Keratinocyte (primary cell): Measurements from ENCODE around the gene TNXB. TPM values are rescaled to one million over a fixed set of nuclear protein-coding genes. Genes with fewer than 3 reads are reported as not detected.

ENCODE experiments used
- DNase-seq: peaks from one replicate; pipeline ENCODE4 v3.0.0-alpha.2; 2011; ENCODE audit warnings: low read depth, missing footprints, low spot score
- FAIRE-seq: peaks from 2 replicates; lab custom pipeline; 2011; peaks lifted over from hg19 to GRCh38; lab: Jason Lieb, UNC
- H2AFZ ChIP-seq: 2 replicates; pipeline ENCODE4 v1.6.0; 2012; ENCODE audit warnings: low read length, control low read depth, inconsistent platforms; ENCODE audit not compliant: control insufficient read depth
- H3K27ac ChIP-seq: 2 replicates; pipeline ENCODE4 v1.5.1; 2011; ENCODE audit warnings: low read length; ENCODE audit not compliant: control insufficient read depth, insufficient read depth
- H3K27me3 ChIP-seq: 3 replicates; pipeline ENCODE4 v1.6.0; 2011; ENCODE audit warnings: low read length; ENCODE audit not compliant: control insufficient read depth, insufficient read depth; ENCODE audit errors: extremely low read depth
- H3K36me3 ChIP-seq, 2 experiments: 2 replicates in 1 of 2; 3 replicates in 1 of 2; pipeline ENCODE4 v1.5.1; 2011; ENCODE audit warnings: low read length in 2 of 2, mild to moderate bottlenecking in 1 of 2; ENCODE audit not compliant: control insufficient read depth in 2 of 2, insufficient read depth in 2 of 2; ENCODE audit errors: extremely low read depth in 1 of 2
- H3K4me1 ChIP-seq: 3 replicates; pipeline ENCODE4 v1.5.1; 2011; ENCODE audit warnings: low read length; ENCODE audit not compliant: control insufficient read depth, insufficient read depth; ENCODE audit errors: extremely low read depth
- H3K4me2 ChIP-seq: 3 replicates; pipeline ENCODE4 v1.6.0; 2011; ENCODE audit warnings: low read depth, low read length; ENCODE audit not compliant: control insufficient read depth, insufficient read depth; ENCODE audit errors: extremely low read depth
- H3K4me3 ChIP-seq, 3 experiments: fragments of 200-600 bp in 1 of 3; sonication (generic) in 1 of 3; 2 replicates in 2 of 3; 3 replicates in 1 of 3; pipeline ENCODE4 v1.5.1; 2011 to 2016; ENCODE audit warnings: low read length in 3 of 3, mild to moderate bottlenecking in 3 of 3, control low read depth in 2 of 3, inconsistent platforms in 1 of 3, low read depth in 1 of 3, mixed read lengths in 1 of 3, mixed run types in 1 of 3, moderate library complexity in 1 of 3; ENCODE audit not compliant: control insufficient read depth in 2 of 3, insufficient read depth in 2 of 3; ENCODE audit errors: extremely low read depth in 1 of 3
- H3K79me2 ChIP-seq: 2 replicates; pipeline ENCODE4 v1.6.0; 2012; ENCODE audit warnings: low read length; ENCODE audit not compliant: control insufficient read depth, insufficient read depth
- H3K9ac ChIP-seq: 3 replicates; pipeline ENCODE4 v1.6.0; 2011; ENCODE audit warnings: low read length; ENCODE audit not compliant: control insufficient read depth, insufficient read depth; ENCODE audit errors: extremely low read depth
- H3K9me1 ChIP-seq: 3 replicates; pipeline ENCODE4 v1.6.0; 2011; ENCODE audit warnings: low read length; ENCODE audit not compliant: control insufficient read depth, insufficient read depth; ENCODE audit errors: extremely low read depth
- H3K9me3 ChIP-seq: 2 replicates; pipeline ENCODE4 v1.5.1; 2012; ENCODE audit warnings: low read depth, low read length; ENCODE audit not compliant: control insufficient read depth
- H4K20me1 ChIP-seq: 3 replicates; pipeline ENCODE4 v1.6.0; 2011; ENCODE audit warnings: low read length; ENCODE audit not compliant: control insufficient read depth, insufficient read depth; ENCODE audit errors: extremely low read depth
- EZH2 ChIP-seq: IDR thresholded peaks from one replicate; pipeline ENCODE4 v1.6.1; 2012; ENCODE audit warnings: inconsistent platforms, mild to moderate bottlenecking, low read length, moderate library complexity
- dilution Hi-C: fragments of 300-500 bp; cut with MboI; formaldehyde crosslinking; loops from one replicate; pipeline ENCODE4 v1.7.0; 2020; ENCODE audit warnings: low sequenced_read_pairs; ENCODE audit not compliant: extremely low pct_ligation_motif_present
- polyA plus RNA-seq, 5 experiments: library from polyadenylated mRNA; depleted of rRNA in 3 of 5; stranded (reverse) in 3 of 5; stranded (forward) in 1 of 5; unstranded in 1 of 5; fragments of >200 nt; gene quantifications; 1 replicate in 1 of 5; 2 replicates in 3 of 5; 3 replicates in 1 of 5; pipeline versions ENCODE4 v1.2.1 to v1.2.3, GENCODE V29; 2011 to 2012; ENCODE audit warnings: missing spikeins in 2 of 5, low read depth in 1 of 5, low replicate concordance in 1 of 5
- TF ChIP-seq, protein P1 (sequence below), 3 experiments: IDR thresholded peaks in 1 of 3; conservative IDR thresholded peaks in 1 of 3; optimal IDR thresholded peaks in 1 of 3; 2 replicates in 2 of 3; 3 replicates in 1 of 3; pipeline versions ENCODE3 to v1.5.1; 2011; ENCODE audit warnings: low read length in 3 of 3, mild to moderate bottlenecking in 3 of 3, moderate library complexity in 2 of 3, control low read depth in 1 of 3, inconsistent platforms in 1 of 3; ENCODE audit not compliant: insufficient read depth in 2 of 3; ENCODE audit errors: extremely low read depth in 1 of 3

TNXB gene
- polyA plus RNA-seq, 1 donor (not counting 4 experiments of a cell fraction or from before 2014, with no cell fraction given), result 0.25 TPM

DNA sequence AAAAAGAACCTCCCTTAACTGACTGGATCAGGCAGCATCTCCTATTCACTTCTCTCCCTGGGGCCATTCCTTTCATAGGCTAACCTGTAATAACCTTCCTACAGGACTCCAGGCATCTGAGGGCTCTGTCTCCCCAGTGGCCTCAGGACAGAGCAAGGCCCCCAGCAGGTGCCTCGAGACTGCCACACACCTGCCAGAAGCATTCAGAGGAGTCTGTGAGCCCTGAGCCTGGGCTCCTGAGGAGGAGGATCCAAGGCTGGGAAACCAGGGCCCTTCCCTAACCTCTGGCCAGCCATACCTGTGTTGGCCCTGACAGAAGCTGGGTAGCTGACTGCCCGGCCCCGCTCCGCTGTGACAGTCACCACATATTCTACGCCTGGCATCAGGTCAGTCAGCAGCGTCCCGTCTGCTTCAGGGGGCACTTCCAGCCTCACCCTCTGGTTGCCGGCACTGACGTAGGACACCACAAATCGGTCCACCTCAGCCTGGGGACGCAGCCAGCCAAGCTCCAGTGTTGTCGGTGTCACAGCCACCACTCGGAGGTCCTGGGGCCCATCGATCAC is 20.6 kb downstream of the TNXB start:
- no peak overlapping the region for H3K27ac ChIP-seq
- peaks cover under 1% of the 10 kb centered on the region for H3K4me1 ChIP-seq
- no peaks in the 10 kb centered on the region for H3K9me1 ChIP-seq
- no peak overlapping the region for H2AFZ ChIP-seq
- H3K36me3 ChIP-seq, result no peaks in the 10 kb centered on the region
- H3K4me2 ChIP-seq, result no peak overlapping the region
- H3K79me2 ChIP-seq, result no peaks in the 10 kb centered on the region
- H3K27me3 ChIP-seq, result peaks cover 22% of the 10 kb centered on the region
- TF ChIP-seq, protein P1, sequence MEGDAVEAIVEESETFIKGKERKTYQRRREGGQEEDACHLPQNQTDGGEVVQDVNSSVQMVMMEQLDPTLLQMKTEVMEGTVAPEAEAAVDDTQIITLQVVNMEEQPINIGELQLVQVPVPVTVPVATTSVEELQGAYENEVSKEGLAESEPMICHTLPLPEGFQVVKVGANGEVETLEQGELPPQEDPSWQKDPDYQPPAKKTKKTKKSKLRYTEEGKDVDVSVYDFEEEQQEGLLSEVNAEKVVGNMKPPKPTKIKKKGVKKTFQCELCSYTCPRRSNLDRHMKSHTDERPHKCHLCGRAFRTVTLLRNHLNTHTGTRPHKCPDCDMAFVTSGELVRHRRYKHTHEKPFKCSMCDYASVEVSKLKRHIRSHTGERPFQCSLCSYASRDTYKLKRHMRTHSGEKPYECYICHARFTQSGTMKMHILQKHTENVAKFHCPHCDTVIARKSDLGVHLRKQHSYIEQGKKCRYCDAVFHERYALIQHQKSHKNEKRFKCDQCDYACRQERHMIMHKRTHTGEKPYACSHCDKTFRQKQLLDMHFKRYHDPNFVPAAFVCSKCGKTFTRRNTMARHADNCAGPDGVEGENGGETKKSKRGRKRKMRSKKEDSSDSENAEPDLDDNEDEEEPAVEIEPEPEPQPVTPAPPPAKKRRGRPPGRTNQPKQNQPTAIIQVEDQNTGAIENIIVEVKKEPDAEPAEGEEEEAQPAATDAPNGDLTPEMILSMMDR (optimal IDR thresholded peaks at IDR 0.05 in 1 of 3, IDR thresholded peaks at IDR 0.05 in 1 of 3, conservative IDR thresholded peaks at IDR 0.05 in 1 of 3; ENCODE audit: extremely low read depth in 1 of 3, insufficient read depth in 2 of 3, low read length in 3 of 3), result no peak
- TF ChIP-seq EZH2, result no peak
- no peak overlapping the region for H3K4me3 ChIP-seq
- no peaks in the 10 kb centered on the region for H3K9me3 ChIP-seq
- no peak overlapping the region for H3K9ac ChIP-seq
- no peak for DNase-seq
- H4K20me1 ChIP-seq, result no peaks in the 10 kb centered on the region
- dilution Hi-C loops, result no loop called here
- FAIRE-seq, result no peak

GRCh38 chr6:32087574-32088486 is 21.3 kb downstream of the TNXB start:
- no peak for FAIRE-seq
- Histone ChIP-seq H3K4me1 (peaks cover 8% of the 10 kb centered on the region), H4K20me1 (no peaks in the 10 kb centered on the region), H3K9me1 (no peaks in the 10 kb centered on the region), H2AFZ (no peak overlapping the region), H3K27ac (no peak overlapping the region), H3K27me3 (peaks cover 22% of the 10 kb centered on the region), H3K9me3 (no peaks in the 10 kb centered on the region), H3K9ac (no peak overlapping the region), H3K4me3 (no peak overlapping the region), H3K79me2 (no peaks in the 10 kb centered on the region), H3K36me3 (no peaks in the 10 kb centered on the region), H3K4me2 (no peak overlapping the region)
- dilution Hi-C loops, result no loop called here
- TF ChIP-seq, protein P1 (optimal IDR thresholded peaks at IDR 0.05 in 1 of 3, IDR thresholded peaks at IDR 0.05 in 1 of 3, conservative IDR thresholded peaks at IDR 0.05 in 1 of 3; ENCODE audit: extremely low read depth in 1 of 3, insufficient read depth in 2 of 3, low read length in 3 of 3), result peak in 2 of 3 experiments; percentile 26 to 79
- no peak for TF ChIP-seq EZH2
- peak; percentile 38 for DNase-seq
